Measurements from ENCODE around the gene EFCAB6. TPM values are rescaled to one million over a fixed set of nuclear protein-coding genes. Genes with fewer than 3 reads are reported as not detected.

The EFCAB6 gene
- total and polyA plus RNA-seq, 10 of the 15 experiments (the other 5 are each of a cell fraction or from before 2014, with no cell fraction given): 0.05 to 0.42 (median 0.19) TPM

DNA sequence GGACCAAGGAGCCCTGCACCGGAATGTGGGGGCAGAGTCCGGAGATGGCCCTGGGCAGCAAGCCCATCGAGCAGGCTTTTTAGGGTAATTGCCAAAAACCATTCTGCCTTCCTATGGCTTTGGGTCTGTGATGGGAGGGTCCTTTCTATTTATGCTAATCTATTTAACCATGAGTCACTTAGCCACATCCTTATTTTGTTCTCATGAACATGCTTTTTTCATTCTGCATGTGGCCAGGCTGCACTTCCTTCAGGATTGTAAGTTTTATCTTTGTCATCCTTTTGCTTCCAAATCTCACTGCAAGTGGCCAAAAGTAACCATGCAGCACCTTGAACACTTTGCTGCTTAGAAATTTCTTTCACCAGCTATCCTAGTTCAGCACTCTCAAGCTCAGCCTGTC lies 88.3 kb downstream of the EFCAB6 start:
- Histone ChIP-seq H3K27ac (ENCODE audit: control insufficient read depth, insufficient read depth) (no peak overlapping the region), H3K27me3 (replicated peaks in 1 of 2; ENCODE audit: control insufficient read depth in 2 of 2, insufficient read depth in 2 of 2, low read length in 1 of 2) (no peaks in the 10 kb centered on the region), H3K4me2 (ENCODE audit: control insufficient read depth, insufficient read depth) (no peak overlapping the region), H4K20me1 (ENCODE audit: control insufficient read depth, insufficient read depth) (no peaks in the 10 kb centered on the region), H3K9ac (ENCODE audit: control insufficient read depth, insufficient read depth, low read length) (no peak overlapping the region), H3K36me3 (ENCODE audit: control insufficient read depth in 2 of 2, insufficient read depth in 2 of 2, low read length in 1 of 2) (no peaks in the 10 kb centered on the region), H3K79me2 (ENCODE audit: control insufficient read depth, insufficient read depth, low read length) (no peaks in the 10 kb centered on the region), H3K9me3 (replicated peaks; ENCODE audit: control insufficient read depth, insufficient read depth, low read length) (no peaks in the 10 kb centered on the region), H3K4me3 (no peak overlapping the region), H2AFZ (ENCODE audit: control insufficient read depth, low read depth, low read length) (no peak overlapping the region), H3K4me1 (ENCODE audit: control insufficient read depth, insufficient read depth, low read length) (no peaks in the 10 kb centered on the region)
- WGBS (ENCODE audit: insufficient coverage, insufficient replicate concordance, low lambda C conversion rate, missing lambda C conversion rate): 48% methylated on average over 3 of the region's 3 CpGs
- intact Hi-C loops (cut with micrococcal nuclease; ENCODE audit: unreplicated experiment): no loop called here
- SMC1A ChIA-PET (ENCODE audit: uncharacterized antibody, unreplicated experiment): no interaction called here
- FAIRE-seq: no peak
- ATAC-seq: no peak
- CTCF ChIA-PET: interaction anchor here (1.2 kb wide), 1 partner anchor 11 kb away, joined by 6 read pairs; no protein-coding TSS in a partner anchor
- in situ Hi-C loops (cut with MboI): no loop called here
- POLR2A ChIA-PET: no interaction called here
- RAD21 ChIA-PET (ENCODE audit: unreplicated experiment): no interaction called here
- DNase-seq (ENCODE audit: low read depth, low spot score): no peak
- TF ChIP-seq SREBF1 (IDR thresholded peaks at IDR 0.05; ENCODE audit: low read length) (no peak), MEF2B (IDR thresholded peaks at IDR 0.05; ENCODE audit: partially characterized antibody, poor library complexity, severe bottlenecking) (no peak), EED (IDR thresholded peaks at IDR 0.05; ENCODE audit: low read depth) (no peak), YY1 (IDR thresholded peaks at IDR 0.05; ENCODE audit: low read depth, low read length) (no peak), ATF3 (IDR thresholded peaks at IDR 0.05; ENCODE audit: borderline replicate concordance, extremely low read depth, low read depth, low read length) (no peak), E2F8 (IDR thresholded peaks at IDR 0.05; ENCODE audit: low read depth, partially characterized antibody) (no peak)
- BruUV-seq (replicated peaks): no TSS peak

Data from GM12878 (cell line).